PFSK-1 (cell line): ENCODE results near the gene GPR141.

Experiments used
- FOXP2 ChIP-seq: optimal IDR thresholded peaks from 2 replicates; pipeline ENCODE3; 2011; ENCODE audit warnings: borderline replicate concordance, control low read depth, inconsistent platforms; ENCODE audit not compliant: insufficient read depth; ENCODE audit errors: extremely low read length, extremely low read depth
- POLR2AphosphoS5 ChIP-seq: IDR thresholded peaks from 2 replicates; pipeline ENCODE4 v1.6.1; 2012; ENCODE audit warnings: low read depth, mild to moderate bottlenecking, control low read depth, low read length, moderate library complexity
- REST ChIP-seq, 2 experiments: IDR thresholded peaks; 2 replicates each; pipeline versions ENCODE4 v1.6.1 to v1.8.0; 2011 to 2012; ENCODE audit warnings: low read depth in 2 of 2, low read length in 2 of 2, control low read depth in 1 of 2, inconsistent platforms in 1 of 2, mild to moderate bottlenecking in 1 of 2, moderate library complexity in 1 of 2; ENCODE audit not compliant: insufficient read depth in 1 of 2
- SIN3A ChIP-seq: IDR thresholded peaks from 2 replicates; pipeline ENCODE4 v1.6.1; 2012; ENCODE audit warnings: mild to moderate bottlenecking, low read length, moderate library complexity, borderline replicate concordance; ENCODE audit not compliant: insufficient read depth
- TAF1 ChIP-seq: IDR thresholded peaks from 2 replicates; pipeline ENCODE4 v1.6.1; 2012; ENCODE audit warnings: low read length, control low read depth, borderline replicate concordance; ENCODE audit not compliant: insufficient read depth

GPR141 gene

GRCh38 chr7:37729181-37729580 is 45.6 kb downstream of the GPR141 start:
- TF ChIP-seq TAF1 (no peak), SIN3A (no peak), FOXP2 (no peak), REST (IDR thresholded peaks at IDR 0.05; ENCODE audit: insufficient read depth in 1 of 2, low read depth in 2 of 2, low read length in 2 of 2) (no peak)

- no peak for TF ChIP-seq FOXP2
Observed at GRCh38 chr7:37730501-37730900, 46.9 kb downstream of the GPR141 start.

GRCh38 chr7:37732253-37732652 is 48.7 kb downstream of the GPR141 start:
- TF ChIP-seq POLR2AphosphoS5 (no peak), SIN3A (no peak), TAF1 (no peak), REST (IDR thresholded peaks at IDR 0.05; ENCODE audit: insufficient read depth in 1 of 2, low read depth in 2 of 2, low read length in 2 of 2) (no peak), FOXP2 (no peak)

- TF ChIP-seq REST (IDR thresholded peaks at IDR 0.05; ENCODE audit: insufficient read depth in 1 of 2, low read depth in 2 of 2, low read length in 2 of 2) (no peak), TAF1 (no peak)
Observed at GRCh38 chr7:37732888-37733287, 49.3 kb downstream of the GPR141 start.

- TF ChIP-seq REST (IDR thresholded peaks at IDR 0.05; ENCODE audit: insufficient read depth in 1 of 2, low read depth in 2 of 2, low read length in 2 of 2) (no peak), SIN3A (no peak), FOXP2 (no peak), POLR2AphosphoS5 (no peak), TAF1 (no peak)
Observed at GRCh38 chr7:37735196-37735595, 51.6 kb downstream of the GPR141 start.
